Erythroblast (primary cell): Measurements from ENCODE around the gene LHX3.

Experiments used
- DNase-seq, 2 experiments: peaks; one replicate each; lab custom pipeline; 2025; lab: John Stamatoyannopoulos, UW
- GATA1 ChIP-seq: IDR thresholded peaks from 2 replicates; pipeline ENCODE4 v1.6.1; 2011; ENCODE audit warnings: low read depth, mild to moderate bottlenecking, control low read depth, low read length, moderate library complexity
- POLR2A ChIP-seq: IDR thresholded peaks from 2 replicates; pipeline ENCODE4 v1.6.1; 2011; ENCODE audit warnings: mild to moderate bottlenecking, low read length

The LHX3 gene

GRCh38 chr9:136235709-136236455 is 31.0 kb upstream of the LHX3 start:
- no peak for DNase-seq
- no peak for TF ChIP-seq POLR2A
- TF ChIP-seq GATA1 = no peak

GRCh38 chr9:136235171-136235570 is 30.2 kb upstream of the LHX3 start:
- TF ChIP-seq POLR2A (no peak), GATA1 (no peak)
- DNase-seq = no peak

GRCh38 chr9:136234597-136234996 is 29.7 kb upstream of the LHX3 start:
- DNase-seq = no peak
- TF ChIP-seq POLR2A (no peak), GATA1 (no peak)

GRCh38 chr9:136233868-136234267 is 28.9 kb upstream of the LHX3 start:
- TF ChIP-seq POLR2A (no peak), GATA1 (no peak)
- DNase-seq = no peak

- TF ChIP-seq GATA1 (no peak), POLR2A (no peak)
These were observed 28.5 kb upstream of the LHX3 start for GRCh38 chr9:136233411-136233810.

GRCh38 chr9:136232969-136233368 is 28.0 kb upstream of the LHX3 start:
- no peak for DNase-seq
- TF ChIP-seq POLR2A (no peak), GATA1 (no peak)

More at GRCh38 chr9:136233411-136233810, 28.5 kb upstream of the LHX3 start:
- no peak for DNase-seq

GRCh38 chr9:136231478-136232297 is 26.8 kb upstream of the LHX3 start:
- TF ChIP-seq GATA1 (no peak), POLR2A (peak; percentile 39)
- DNase-seq = peak; percentile 68 to 74

GRCh38 chr9:136230773-136231172 is 25.8 kb upstream of the LHX3 start:
- no peak for TF ChIP-seq GATA1
- TF ChIP-seq POLR2A = no peak
- no peak for DNase-seq

GRCh38 chr9:136230365-136230764 is 25.4 kb upstream of the LHX3 start:
- DNase-seq = peak; percentile 78 to 80
- TF ChIP-seq GATA1 (no peak), POLR2A (no peak)

GRCh38 chr9:136229096-136230065 is 24.5 kb upstream of the LHX3 start:
- TF ChIP-seq POLR2A = no peak
- TF ChIP-seq GATA1 = no peak
- DNase-seq = no peak

- TF ChIP-seq GATA1 = no peak
- TF ChIP-seq POLR2A = no peak
- DNase-seq = peak in 1 of 2 experiments; percentile 48
These were observed 23.4 kb upstream of the LHX3 start for GRCh38 chr9:136228107-136228875.

GRCh38 chr9:136226680-136227407 is 21.9 kb upstream of the LHX3 start:
- no peak for TF ChIP-seq POLR2A
- TF ChIP-seq GATA1 = no peak
- DNase-seq = no peak
